ENCODE measurements around the gene ZNF79. TPM values are rescaled to one million over a fixed set of nuclear protein-coding genes. Genes with fewer than 3 reads are reported as not detected.

ZNF79 gene
- total and polyA plus RNA-seq, 2 of the 4 experiments (the other 2 are of a cell fraction): 5.6 to 15.4 TPM

GRCh38 chr9:127402401-127403090, 21.6 kb upstream of the ZNF79 start:
- Histone ChIP-seq H3K56ac (ENCODE audit: extremely low read depth, insufficient read depth, low read length) (no peak overlapping the region), H3K23ac (ENCODE audit: low read depth, low read length) (no peak overlapping the region), H2BK20ac (ENCODE audit: low read depth, low read length) (no peak overlapping the region), H2BK120ac (ENCODE audit: low read depth, low read length) (no peak overlapping the region), H3K79me1 (ENCODE audit: low read depth in 1 of 2, low read length in 2 of 2) (peaks cover 0 to 13% of the 10 kb centered on the region in 2 experiments; a peak in 2 of 4 replicates), H3K4me1 (ENCODE audit: control insufficient read depth, insufficient read depth, low read length) (peaks cover 2% of the 10 kb centered on the region; the same call in 1 of the 2 replicates), H2AK5ac (ENCODE audit: low read depth, low read length) (no peak overlapping the region), H4K5ac (ENCODE audit: low read depth, low read length) (no peak overlapping the region), H3K27me3 (ENCODE audit: control insufficient read depth, insufficient read depth, low read length) (no peaks in the 10 kb centered on the region), H3K36me3 (ENCODE audit: control insufficient read depth, insufficient read depth, low read length) (peaks cover 7% of the 10 kb centered on the region; the same call in 1 of the 2 replicates), H3K9me3 (ENCODE audit: control insufficient read depth, insufficient read depth, low read length) (no peaks in the 10 kb centered on the region), H4K91ac (ENCODE audit: insufficient read depth, low read depth, low read length) (no peak overlapping the region), H3K27ac (ENCODE audit: insufficient read depth, low read length) (no peak overlapping the region), H3K4me3 (ENCODE audit: insufficient read depth, low read depth, low read length) (no peak overlapping the region), H4K20me1 (ENCODE audit: insufficient read depth, low read length) (peaks cover 6% of the 10 kb centered on the region; the same call in 1 of the 2 replicates), H3K14ac (replicated peaks; ENCODE audit: low read depth, low read length) (no peak overlapping the region), H4K8ac (ENCODE audit: low read depth in 2 of 2, low read length in 2 of 2) (no peak overlapping the region), H3K9me1 (ENCODE audit: insufficient read depth, low read length) (peaks cover 5% of the 10 kb centered on the region; the same call in 1 of the 2 replicates), H3K4me2 (ENCODE audit: low read depth, low read length) (no peak overlapping the region), H2AK9ac (replicated peaks; ENCODE audit: low read depth, low read length, poor library complexity) (no peak overlapping the region), H3K9ac (ENCODE audit: low read depth, low read length) (no peak overlapping the region), H2BK15ac (ENCODE audit: low read depth, low read length) (no peak overlapping the region), H3K4ac (ENCODE audit: low read depth, low read length) (no peak overlapping the region), H3K18ac (ENCODE audit: low read depth, low read length) (no peak overlapping the region), H2AFZ (replicated peaks; ENCODE audit: low read length, poor library complexity) (no peak overlapping the region), H2BK5ac (ENCODE audit: low read depth, low read length, poor library complexity, severe bottlenecking) (no peak overlapping the region)
- intact Hi-C loops (cut with micrococcal nuclease): no loop called here
- TF ChIP-seq MAZ (IDR thresholded peaks at IDR 0.05; ENCODE audit: borderline replicate concordance, low read depth, low read length): no peak
- peak; percentile 85 for TF ChIP-seq MAFK (IDR thresholded peaks at IDR 0.05; ENCODE audit: low read depth, low read length)
- ChIA-PET CTCF (interaction anchor here (0.9 kb wide), 1 partner anchor 42 kb away, joined by 3 read pairs; no protein-coding TSS in a partner anchor), POLR2A (ENCODE audit: unreplicated experiment) (no interaction called here)
- no TSS peak for BruUV-seq (replicated peaks)
- DNase-seq (no peak), ATAC-seq (ENCODE audit: low read depth) (no peak)
- dilution Hi-C loops (cut with HindIII; ENCODE audit: low sequenced_read_pairs, unreplicated experiment): no loop called here
- 81% methylated on average over 9 of the region's 18 CpGs; no CpG with 5 or more reads in 1 of the 2 experiments for WGBS, 2 experiments (ENCODE audit: extremely low coverage in 2 of 2, insufficient read length in 1 of 2)
- in situ Hi-C loops (cut with MboI; ENCODE audit: low sequenced_read_pairs): no loop called here

All from IMR-90 (cell line).